Glomerular visceral epithelial cell (primary cell): ENCODE data around the gene SEC16A.

Source experiments
- DNase-seq: peaks from one replicate; pipeline ENCODE4 v3.0.0-alpha.2; 2016; ENCODE audit errors: extremely low spot score

SEC16A gene

DNA sequence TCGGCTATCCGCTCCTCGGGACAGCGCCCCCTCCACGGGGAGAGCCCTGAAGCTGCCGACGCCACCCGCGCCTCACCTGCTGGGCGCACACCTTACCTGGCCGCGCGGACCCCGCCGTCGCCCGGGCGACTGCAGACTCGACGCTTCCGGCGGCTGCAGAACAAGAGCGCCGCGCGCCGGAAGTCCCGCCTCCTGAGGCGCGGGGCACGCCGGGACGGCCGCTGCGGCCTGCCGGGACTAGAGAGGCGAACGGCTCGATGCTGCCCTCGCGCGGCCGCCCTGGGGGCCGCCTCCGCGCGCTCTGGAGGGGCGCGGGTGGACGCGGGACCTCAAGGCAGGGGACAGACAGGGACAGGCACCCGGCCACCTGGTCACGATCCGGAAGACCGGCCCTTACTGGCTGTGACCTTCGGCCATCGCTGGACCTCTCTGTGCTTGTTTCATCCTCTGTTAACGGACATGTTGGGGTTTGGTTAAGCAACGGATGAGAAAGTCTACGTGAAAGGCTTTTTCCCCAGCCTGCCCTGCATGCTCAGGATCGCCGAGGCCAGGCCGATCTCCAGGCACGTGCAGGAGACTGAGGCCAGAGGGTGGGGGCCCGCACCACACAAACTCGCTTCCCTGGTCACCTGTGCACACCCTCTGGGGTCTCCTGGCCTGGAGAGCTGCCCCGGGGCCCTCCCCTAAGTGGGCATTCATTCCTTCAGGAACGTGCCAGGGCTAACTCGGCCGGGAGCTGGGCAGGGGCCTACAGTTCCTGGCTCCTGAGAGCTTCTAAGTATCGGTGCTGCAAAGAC is 82.6 kb downstream of the SEC16A start, which contains the start of gene SNAPC4:
TSS of gene SNAPC4 (minus strand) at position 133 of the 797 bp plus-strand sequence. CDS start 1,742 bp downstream, outside the sequence.
- DNase-seq: peak; percentile 91

DNA sequence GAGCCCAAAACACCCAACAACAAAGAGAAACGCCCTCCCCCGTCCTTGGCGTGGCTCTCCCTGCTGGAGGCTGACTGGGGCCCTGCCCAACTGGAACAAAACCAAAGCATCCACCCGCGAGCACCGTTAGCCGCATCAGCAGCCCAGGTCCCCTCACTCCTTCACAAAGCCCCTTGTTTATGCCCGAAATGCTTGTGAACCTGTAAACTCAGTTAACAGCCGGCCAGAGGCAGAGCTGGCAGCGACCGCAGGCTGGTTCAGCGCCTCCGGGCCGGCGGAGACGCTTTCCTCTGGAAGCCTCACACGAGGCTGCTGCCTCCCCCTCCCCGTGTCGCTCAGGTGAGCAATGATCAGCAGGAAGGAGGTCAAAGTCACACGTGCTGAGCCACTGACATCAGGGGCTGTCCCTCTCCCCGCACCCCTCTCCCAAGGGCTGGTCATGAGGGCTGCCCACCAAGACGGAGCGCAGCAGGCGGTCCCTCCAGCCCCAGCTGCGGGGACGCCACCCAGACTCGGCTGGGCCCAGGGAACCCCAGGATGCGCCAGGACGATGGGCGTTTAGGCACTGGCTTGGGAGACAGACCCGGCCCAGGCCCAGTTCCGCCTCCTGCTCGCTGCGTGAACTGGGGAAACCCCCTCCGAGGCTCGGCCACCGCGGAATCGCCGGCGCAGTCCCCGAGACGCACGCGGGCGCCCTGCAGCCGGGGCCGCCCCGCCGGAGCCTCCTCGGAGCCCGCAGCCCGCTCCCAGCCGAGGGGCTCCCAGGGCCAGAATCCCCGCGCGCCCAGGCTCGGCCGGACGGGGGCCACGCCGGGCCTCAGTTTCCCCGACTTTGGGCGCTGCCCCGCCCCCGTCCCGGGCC is 83.4 kb downstream of the SEC16A start:
- DNase-seq: peak; percentile 25

- no peak for DNase-seq
These were observed 84.6 kb downstream of the SEC16A start for GRCh38 chr9:136398286-136398685.

GRCh38 chr9:136397643-136398042 is 85.2 kb downstream of the SEC16A start:
- no peak for DNase-seq

DNA sequence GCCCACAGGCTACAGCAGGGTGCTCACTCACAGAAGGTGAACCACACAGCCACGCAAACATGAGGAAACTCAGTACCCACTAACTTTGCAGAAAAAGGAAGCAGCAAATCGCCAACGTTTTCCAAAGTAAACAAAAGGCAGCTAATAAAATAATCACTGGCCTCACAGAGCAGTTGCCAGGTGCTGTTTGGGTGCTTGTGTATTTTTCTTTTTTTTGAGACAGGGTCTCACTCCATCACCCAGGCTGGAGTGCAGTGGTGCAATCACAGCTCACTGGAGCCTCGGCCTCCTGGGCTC is 86.7 kb downstream of the SEC16A start:
- DNase-seq: no peak

DNA sequence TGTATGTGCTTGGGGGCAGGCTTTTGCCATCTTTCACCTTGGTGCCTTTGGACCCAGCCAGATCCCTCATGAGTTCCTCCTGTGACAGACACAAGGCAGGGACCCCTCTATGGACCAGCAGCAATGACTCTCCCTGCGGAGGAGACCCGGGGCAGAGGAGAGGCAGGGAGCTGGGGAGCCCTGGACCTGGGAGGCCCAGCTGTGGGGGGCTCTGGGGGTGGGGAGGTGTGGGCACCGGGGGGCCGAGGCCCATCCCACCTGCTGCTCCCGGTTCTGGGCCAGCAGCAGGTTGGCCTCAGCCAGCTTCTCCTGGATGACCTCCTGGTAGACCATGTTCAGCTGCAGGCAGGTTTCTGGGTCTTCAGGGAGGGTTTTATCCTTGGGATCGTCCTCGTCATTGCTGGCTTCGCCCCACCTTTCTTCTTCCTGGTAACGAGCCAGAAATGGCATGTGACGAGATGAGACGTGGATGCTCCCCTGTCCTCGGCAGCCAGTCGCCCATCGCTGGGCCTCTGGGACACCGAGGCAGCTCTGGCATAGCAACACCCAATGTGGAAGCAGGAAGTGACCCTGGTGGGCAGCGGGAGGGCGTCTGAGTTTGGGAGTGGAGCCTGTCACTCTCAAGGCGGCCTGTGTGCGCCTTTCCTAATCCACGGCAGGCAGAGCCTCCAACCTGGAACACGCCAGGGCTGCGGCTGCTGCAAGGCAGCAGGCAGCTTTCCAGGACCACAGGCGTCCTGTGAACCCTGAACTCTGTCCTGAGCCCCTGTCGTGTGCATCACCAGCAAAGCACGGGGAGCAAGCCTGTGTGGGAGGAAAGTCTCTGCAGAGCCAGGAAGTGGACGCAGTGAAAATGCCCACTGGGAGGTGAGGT is 87.3 kb downstream of the SEC16A start:
- DNase-seq: no peak

DNA sequence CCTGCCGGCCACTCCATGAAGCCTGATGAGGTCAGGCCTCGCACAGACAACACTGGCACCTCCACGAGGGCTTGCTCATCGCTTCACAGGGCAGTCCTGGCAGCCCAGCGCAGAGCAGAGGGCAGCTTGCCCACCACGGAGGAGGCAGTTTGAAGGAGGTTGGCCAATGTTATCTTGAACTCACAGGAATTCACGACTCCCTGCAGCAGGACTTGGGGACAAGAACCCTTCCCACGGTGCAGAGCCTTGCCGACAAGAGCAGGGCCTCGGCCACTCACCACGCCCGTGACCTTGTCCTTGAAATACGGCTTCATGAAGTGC is 87.9 kb downstream of the SEC16A start:
- DNase-seq: no peak

- DNase-seq: no peak
These were observed 88.4 kb downstream of the SEC16A start for GRCh38 chr9:136394312-136395019.

DNA sequence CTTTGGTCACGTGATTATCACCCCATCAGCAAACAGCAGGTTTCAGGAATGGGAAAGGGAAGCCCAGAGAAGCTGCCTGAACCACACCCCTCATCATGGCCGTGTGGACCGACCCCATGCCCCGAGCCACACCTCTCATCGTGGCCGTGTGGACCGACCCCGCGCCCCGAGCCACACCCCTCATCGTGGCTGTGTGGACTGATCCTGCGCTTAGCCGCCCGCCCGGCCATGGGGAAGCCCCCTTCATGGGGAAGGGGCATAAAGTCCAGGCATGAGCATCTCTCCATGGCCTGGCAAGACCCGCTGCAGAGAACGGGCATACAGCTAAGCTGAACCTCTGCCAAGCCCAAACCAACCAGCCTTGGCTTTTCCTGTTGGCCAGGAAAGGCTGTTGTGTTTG is 89.3 kb downstream of the SEC16A start:
- DNase-seq: no peak

- DNase-seq: no peak
These were observed 90.0 kb downstream of the SEC16A start for GRCh38 chr9:136392538-136393449.

DNA sequence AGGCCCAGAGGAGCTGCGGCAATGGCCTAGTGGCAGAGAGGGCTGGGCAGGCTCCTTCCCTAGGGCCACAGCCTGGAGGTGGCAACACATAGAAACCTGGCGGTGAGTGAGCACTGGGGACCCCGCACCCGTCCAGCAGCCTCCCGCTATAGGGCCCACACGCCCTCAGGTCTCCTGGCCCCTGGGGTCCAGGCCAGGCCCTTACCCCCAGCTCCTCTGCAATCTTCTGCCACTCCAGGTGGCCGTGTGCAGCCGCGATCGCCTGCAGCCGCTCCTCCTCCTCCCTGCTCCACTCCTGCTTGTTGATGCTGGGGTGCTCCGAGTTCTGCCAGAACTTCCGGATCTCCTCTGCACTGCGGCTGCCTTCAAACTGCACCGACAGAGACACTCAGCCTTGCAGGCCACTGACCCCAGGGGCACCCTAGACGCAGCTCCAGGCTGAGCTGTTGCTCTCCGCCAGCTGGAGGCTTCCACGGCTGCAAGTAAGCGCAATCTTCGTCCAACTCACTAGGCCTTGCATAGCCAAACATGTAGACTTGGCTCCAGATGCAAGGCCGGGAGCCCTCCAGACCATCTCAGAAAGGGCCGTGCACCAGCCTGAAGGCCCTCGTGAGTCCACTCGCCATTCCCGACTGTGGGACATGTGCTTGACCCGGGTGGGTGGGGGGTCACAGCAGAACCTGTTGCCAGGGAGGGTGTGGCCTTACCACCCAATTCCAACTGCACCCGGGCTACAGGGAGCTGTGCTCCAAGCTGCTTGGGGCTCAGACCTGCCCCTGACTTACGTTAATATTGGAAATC is 90.9 kb downstream of the SEC16A start:
- no peak for DNase-seq
